Measurements from ENCODE around the gene SAAL1. TPM values are rescaled to one million over a fixed set of nuclear protein-coding genes. Genes with fewer than 3 reads are reported as not detected.

SAAL1 gene
- total RNA-seq, 1 experiment from 2014 or later: 41.2 TPM

GRCh38 chr11:18144243-18144642, 38.4 kb upstream of the SAAL1 start:
- H2AFZ ChIP-seq (ENCODE audit: low read depth, low read length, poor library complexity, severe bottlenecking): peak overlapping the region; percentile 2
- no peaks in the 10 kb centered on the region for H4K20me1 ChIP-seq (ENCODE audit: insufficient read depth)
- no peaks in the 10 kb centered on the region for H3K27me3 ChIP-seq (ENCODE audit: insufficient read depth, low read length)
- no peak overlapping the region for H3K9ac ChIP-seq (ENCODE audit: low read length)
- TF ChIP-seq POLR2AphosphoS5 (IDR thresholded peaks at IDR 0.05; ENCODE audit: low read depth, low read length): no peak
- peak; percentile 28; the same call in 1 of the 2 replicates for TF ChIP-seq MAX (IDR thresholded peaks at IDR 0.05)
- TF ChIP-seq YY1 (IDR thresholded peaks at IDR 0.05; ENCODE audit: extremely low read depth, insufficient replicate concordance, low read depth, low read length): no peak
- TF ChIP-seq ATF3 (IDR thresholded peaks at IDR 0.05): no peak
- 0 out of 2 replicates have a peak, but pooled peaks have one; percentile 6 for TF ChIP-seq ELF1 (IDR thresholded peaks at IDR 0.05; ENCODE audit: borderline replicate concordance, low read depth)
- peak; percentile 76 for TF ChIP-seq FOSL1 (IDR thresholded peaks at IDR 0.05; ENCODE audit: low read depth)
- TF ChIP-seq JUND (IDR thresholded peaks at IDR 0.05): peak; percentile 51
- TF ChIP-seq CBX3 (IDR thresholded peaks at IDR 0.05; ENCODE audit: low read depth): 0 out of 2 replicates have a peak, but pooled peaks have one; percentile 24
- TF ChIP-seq SP1 (IDR thresholded peaks at IDR 0.05; ENCODE audit: low read depth): peak; percentile 44; the same call in 1 of the 2 replicates
- H3K36me3 ChIP-seq (ENCODE audit: control insufficient read depth in 1 of 2, insufficient read depth in 2 of 2, low read length in 2 of 2): no peaks in the 10 kb centered on the region
- DNase-seq (ENCODE audit: low read depth, low spot score) (no peak), ATAC-seq (peak; percentile 61; the same call in 1 of the 2 replicates)
- no peak overlapping the region for H3K27ac ChIP-seq (ENCODE audit: low read depth, low read length)
- H3K9me2 ChIP-seq (ENCODE audit: insufficient read depth): no peaks in the 10 kb centered on the region
- H3K4me1 ChIP-seq (ENCODE audit: control insufficient read depth in 1 of 2, insufficient read depth in 2 of 2, low read length in 2 of 2): peaks cover 0 to 11% of the 10 kb centered on the region in 2 experiments; a peak in 2 of 4 replicates
- no peak overlapping the region for H3K4me3 ChIP-seq (replicated peaks in 1 of 2; ENCODE audit: low read depth in 1 of 2, low read length in 2 of 2)
- intact Hi-C loops (cut with micrococcal nuclease): no loop called here
- RAD21 ChIA-PET (ENCODE audit: low non-redundant PET in 1 of 2, low total read pairs in 2 of 2, uncharacterized antibody in 2 of 2, unreplicated experiment in 2 of 2): no interaction called here
- POLR2A ChIA-PET: no interaction called here
- peak overlapping the region; percentile 37 for H3K4me2 ChIP-seq (ENCODE audit: low read length)
- BruUV-seq (replicated peaks): no TSS peak
- H3K79me2 ChIP-seq (ENCODE audit: insufficient read depth, low read length): no peaks in the 10 kb centered on the region
- no peaks in the 10 kb centered on the region for H3K9me3 ChIP-seq (ENCODE audit: control insufficient read depth in 1 of 2, insufficient read depth in 1 of 2, low read depth in 1 of 2, low read length in 2 of 2)
- CTCF ChIA-PET: interaction anchor here (0.7 to 1.5 kb wide), 2 partner anchors 29 to 60 kb away, joined by 3 to 9 read pairs; no protein-coding TSS in a partner anchor

- ChIA-PET RAD21 (ENCODE audit: low non-redundant PET in 1 of 2, low total read pairs in 2 of 2, uncharacterized antibody in 2 of 2, unreplicated experiment in 2 of 2) (no interaction called here), CTCF (interaction anchor here (1.0 kb wide), 1 partner anchor 64 kb away, joined by 3 read pairs; no protein-coding TSS in a partner anchor)
- TF ChIP-seq POLR2AphosphoS5 (IDR thresholded peaks at IDR 0.05; ENCODE audit: low read depth, low read length) (no peak), CEBPB (IDR thresholded peaks at IDR 0.05; ENCODE audit: low read depth) (no peak), SRF (IDR thresholded peaks at IDR 0.05; ENCODE audit: low read depth) (no peak), REST (IDR thresholded peaks at IDR 0.05; ENCODE audit: low read depth) (no peak), CBX3 (IDR thresholded peaks at IDR 0.05; ENCODE audit: low read depth) (no peak), SP1 (IDR thresholded peaks at IDR 0.05; ENCODE audit: low read depth) (no peak), EZH2phosphoT487 (IDR thresholded peaks at IDR 0.05; ENCODE audit: borderline replicate concordance) (no peak), ZNF274 (IDR thresholded peaks at IDR 0.05; ENCODE audit: low read depth, low read length) (no peak)
Observed at GRCh38 chr11:18140145-18140544, 34.3 kb upstream of the SAAL1 start.

More at GRCh38 chr11:18140145-18140544, 34.3 kb upstream of the SAAL1 start:
- Histone ChIP-seq H3K4me2 (ENCODE audit: low read length) (no peak overlapping the region), H2AFZ (ENCODE audit: low read depth, low read length, poor library complexity, severe bottlenecking) (no peak overlapping the region), H3K36me3 (ENCODE audit: control insufficient read depth in 1 of 2, insufficient read depth in 2 of 2, low read length in 2 of 2) (no peaks in the 10 kb centered on the region), H3K27me3 (ENCODE audit: insufficient read depth, low read length) (0 out of 2 replicates have a peak, but pooled peaks cover 3% of the 10 kb centered on the region), H3K27ac (ENCODE audit: low read depth, low read length) (no peak overlapping the region), H3K9me2 (ENCODE audit: insufficient read depth) (no peaks in the 10 kb centered on the region), H3K4me3 (replicated peaks in 1 of 2; ENCODE audit: low read depth in 1 of 2, low read length in 2 of 2) (no peak overlapping the region), H3K9ac (ENCODE audit: low read length) (no peak overlapping the region), H3K9me3 (ENCODE audit: control insufficient read depth in 1 of 2, insufficient read depth in 1 of 2, low read depth in 1 of 2, low read length in 2 of 2) (no peaks in the 10 kb centered on the region), H3K79me2 (ENCODE audit: insufficient read depth, low read length) (no peaks in the 10 kb centered on the region), H3K4me1 (ENCODE audit: control insufficient read depth in 1 of 2, insufficient read depth in 2 of 2, low read length in 2 of 2) (peaks cover 0 to 11% of the 10 kb centered on the region in 2 experiments; a peak in 2 of 4 replicates), H4K20me1 (ENCODE audit: insufficient read depth) (no peaks in the 10 kb centered on the region)
- BruUV-seq (replicated peaks): no TSS peak
- intact Hi-C loops (cut with micrococcal nuclease): no loop called here
- DNase-seq (ENCODE audit: low read depth, low spot score) (no peak), ATAC-seq (no peak)
- POLR2A ChIA-PET: no interaction called here

Data from HCT116 (cell line).